Measurements from ENCODE around the gene SIK2. TPM values are rescaled to one million over a fixed set of nuclear protein-coding genes. Genes with fewer than 3 reads are reported as not detected.

The SIK2 gene
- total RNA-seq, 1 donor from 2014 or later = 19.0 TPM

- Mint-ChIP-seq H3K4me3 (ENCODE audit: unreplicated experiment) (no peak overlapping the region), H3K27me3 (ENCODE audit: unreplicated experiment) (no peaks in the 10 kb centered on the region), H3K9me3 (ENCODE audit: unreplicated experiment) (no peaks in the 10 kb centered on the region), H3K4me1 (ENCODE audit: unreplicated experiment) (peaks cover 31% of the 10 kb centered on the region), H3K27ac (ENCODE audit: unreplicated experiment) (no peak overlapping the region), H3K36me3 (ENCODE audit: unreplicated experiment) (peaks cover 16% of the 10 kb centered on the region)
- DNase-seq (ENCODE audit: extremely low spot score, unreplicated experiment) = no peak
- TF ChIP-seq, protein P1, sequence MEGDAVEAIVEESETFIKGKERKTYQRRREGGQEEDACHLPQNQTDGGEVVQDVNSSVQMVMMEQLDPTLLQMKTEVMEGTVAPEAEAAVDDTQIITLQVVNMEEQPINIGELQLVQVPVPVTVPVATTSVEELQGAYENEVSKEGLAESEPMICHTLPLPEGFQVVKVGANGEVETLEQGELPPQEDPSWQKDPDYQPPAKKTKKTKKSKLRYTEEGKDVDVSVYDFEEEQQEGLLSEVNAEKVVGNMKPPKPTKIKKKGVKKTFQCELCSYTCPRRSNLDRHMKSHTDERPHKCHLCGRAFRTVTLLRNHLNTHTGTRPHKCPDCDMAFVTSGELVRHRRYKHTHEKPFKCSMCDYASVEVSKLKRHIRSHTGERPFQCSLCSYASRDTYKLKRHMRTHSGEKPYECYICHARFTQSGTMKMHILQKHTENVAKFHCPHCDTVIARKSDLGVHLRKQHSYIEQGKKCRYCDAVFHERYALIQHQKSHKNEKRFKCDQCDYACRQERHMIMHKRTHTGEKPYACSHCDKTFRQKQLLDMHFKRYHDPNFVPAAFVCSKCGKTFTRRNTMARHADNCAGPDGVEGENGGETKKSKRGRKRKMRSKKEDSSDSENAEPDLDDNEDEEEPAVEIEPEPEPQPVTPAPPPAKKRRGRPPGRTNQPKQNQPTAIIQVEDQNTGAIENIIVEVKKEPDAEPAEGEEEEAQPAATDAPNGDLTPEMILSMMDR (IDR thresholded peaks at IDR 0.05) = no peak
These were observed 91.1 kb downstream of the SIK2 start for GRCh38 chr11:111693224-111693937.

DNA sequence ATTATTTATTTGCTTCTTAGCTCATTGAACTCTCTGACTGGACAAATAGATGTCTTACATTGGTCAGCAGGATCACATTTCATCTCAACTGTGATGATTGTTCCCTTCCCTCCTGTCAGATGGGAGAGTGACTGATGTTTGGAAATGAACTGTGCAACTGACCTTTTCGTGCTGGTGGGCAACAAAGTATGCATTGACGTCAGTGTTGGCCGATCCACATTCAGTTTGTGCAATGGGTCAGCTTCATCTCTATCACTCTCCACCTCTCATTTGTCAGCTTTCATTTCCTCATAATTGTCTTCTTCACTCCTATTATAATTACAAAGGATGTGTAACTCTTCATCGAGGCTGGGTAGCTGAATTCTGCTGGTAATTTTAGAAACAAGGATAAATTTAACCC is 92.6 kb downstream of the SIK2 start:
- TF ChIP-seq, protein P1 (IDR thresholded peaks at IDR 0.05) = no peak

DNA sequence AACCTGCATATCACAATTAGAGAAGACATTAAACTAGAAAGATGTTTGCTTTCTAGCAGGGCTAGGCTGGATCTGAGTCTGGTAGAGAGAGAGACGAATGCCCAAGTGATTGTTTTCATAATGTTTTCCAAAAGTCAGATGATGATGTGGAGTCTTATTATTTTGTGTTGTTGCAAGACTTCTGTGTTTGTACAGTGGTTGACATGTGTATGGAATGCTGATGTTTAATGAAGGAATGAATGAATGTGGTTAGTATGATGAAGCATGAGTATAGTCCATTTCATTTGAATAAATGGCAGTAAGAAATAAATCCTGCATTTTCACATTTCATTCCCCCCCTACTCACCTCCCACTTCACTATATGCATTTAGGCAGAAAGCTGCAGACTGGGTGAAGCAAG is 94.3 kb downstream of the SIK2 start:
- Mint-ChIP-seq H3K4me3 (ENCODE audit: unreplicated experiment) (no peak overlapping the region), H3K36me3 (ENCODE audit: unreplicated experiment) (peaks cover 3% of the 10 kb centered on the region), H3K9me3 (ENCODE audit: unreplicated experiment) (no peaks in the 10 kb centered on the region), H3K27me3 (ENCODE audit: unreplicated experiment) (no peaks in the 10 kb centered on the region), H3K27ac (ENCODE audit: unreplicated experiment) (peak overlapping the region; percentile 1), H3K4me1 (ENCODE audit: unreplicated experiment) (peaks cover 31% of the 10 kb centered on the region)
- TF ChIP-seq, protein P1 (IDR thresholded peaks at IDR 0.05) = no peak
- DNase-seq (ENCODE audit: extremely low spot score, unreplicated experiment) = no peak

More for the DNA sequence above, 92.6 kb downstream of the SIK2 start:
- H3K27ac Mint-ChIP-seq (ENCODE audit: unreplicated experiment) = peak overlapping the region; percentile 74
- no peaks in the 10 kb centered on the region for H3K27me3 Mint-ChIP-seq (ENCODE audit: unreplicated experiment)
- no peak for DNase-seq (ENCODE audit: extremely low spot score, unreplicated experiment)
- H3K36me3 Mint-ChIP-seq (ENCODE audit: unreplicated experiment) = peaks cover 7% of the 10 kb centered on the region
- no peaks in the 10 kb centered on the region for H3K9me3 Mint-ChIP-seq (ENCODE audit: unreplicated experiment)
- peak overlapping the region; percentile 5 for H3K4me3 Mint-ChIP-seq (ENCODE audit: unreplicated experiment)
- peaks cover 31% of the 10 kb centered on the region for H3K4me1 Mint-ChIP-seq (ENCODE audit: unreplicated experiment)

DNA sequence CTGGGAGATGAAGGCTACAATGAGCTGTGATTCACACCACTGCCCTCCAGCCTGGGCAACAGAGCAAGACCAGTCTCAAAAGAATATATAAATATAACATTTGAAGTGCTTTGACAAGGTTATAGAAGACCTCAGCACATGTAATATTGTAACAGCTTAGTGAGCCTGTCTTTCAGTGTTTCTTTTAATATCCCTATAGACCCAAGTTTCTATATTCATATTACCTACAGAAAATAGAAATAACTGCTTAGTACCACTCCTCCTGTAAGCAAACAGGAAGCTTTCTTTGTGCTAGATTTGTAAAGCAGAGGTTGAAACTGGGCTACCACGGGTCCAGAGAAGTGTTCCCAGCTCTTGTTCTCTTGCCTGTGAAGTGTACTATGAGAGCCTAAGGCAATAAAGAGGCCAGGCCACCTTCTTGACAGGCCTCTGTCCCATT is 95.7 kb downstream of the SIK2 start:
- Mint-ChIP-seq H3K4me1 (ENCODE audit: unreplicated experiment) (peaks cover 31% of the 10 kb centered on the region), H3K36me3 (ENCODE audit: unreplicated experiment) (peaks cover under 1% of the 10 kb centered on the region), H3K9me3 (ENCODE audit: unreplicated experiment) (no peaks in the 10 kb centered on the region), H3K27me3 (ENCODE audit: unreplicated experiment) (no peaks in the 10 kb centered on the region), H3K4me3 (ENCODE audit: unreplicated experiment) (no peak overlapping the region), H3K27ac (ENCODE audit: unreplicated experiment) (no peak overlapping the region)
- TF ChIP-seq, protein P1 (IDR thresholded peaks at IDR 0.05) = no peak
- DNase-seq (ENCODE audit: extremely low spot score, unreplicated experiment) = no peak

- Mint-ChIP-seq H3K9me3 (ENCODE audit: unreplicated experiment) (no peaks in the 10 kb centered on the region), H3K4me3 (ENCODE audit: unreplicated experiment) (no peak overlapping the region), H3K4me1 (ENCODE audit: unreplicated experiment) (peaks cover 30% of the 10 kb centered on the region), H3K27ac (ENCODE audit: unreplicated experiment) (no peak overlapping the region), H3K27me3 (ENCODE audit: unreplicated experiment) (no peaks in the 10 kb centered on the region), H3K36me3 (ENCODE audit: unreplicated experiment) (peaks cover 10% of the 10 kb centered on the region)
- TF ChIP-seq, protein P1 (IDR thresholded peaks at IDR 0.05) = no peak
- no peak for DNase-seq (ENCODE audit: extremely low spot score, unreplicated experiment)
These were observed 96.8 kb downstream of the SIK2 start for GRCh38 chr11:111698852-111699559.
